ENCODE results near the gene EMP2. TPM values are rescaled to one million over a fixed set of nuclear protein-coding genes. Genes with fewer than 3 reads are reported as not detected.

Gene EMP2
- total and polyA plus RNA-seq, 4 donors, result 18.9 to 143 (median 92.9) TPM

- Histone ChIP-seq H3K9me3 (ENCODE audit: control insufficient read depth, low read length) (no peaks in the 10 kb centered on the region), H3K4me1 (ENCODE audit: control insufficient read depth in 1 of 2, insufficient read depth in 2 of 2, low read length in 2 of 2) (no peaks in the 10 kb centered on the region), H3K27me3 (ENCODE audit: control insufficient read depth in 1 of 2, insufficient read depth in 2 of 2, low read length in 1 of 2) (no peaks in the 10 kb centered on the region), H3K4me3 (ENCODE audit: low read length in 2 of 2) (no peak overlapping the region), H3K36me3 (ENCODE audit: control insufficient read depth in 1 of 2, insufficient read depth in 2 of 2, low read length in 1 of 2) (no peaks in the 10 kb centered on the region), H3K27ac (ENCODE audit: low read depth in 1 of 2, low read length in 2 of 2) (no peak overlapping the region)
- ATAC-seq (ENCODE audit: low FRiP score) (no peak), DNase-seq (no peak)
- WGBS, 2 donors, result 93 to 98% methylated on average over 6 of the region's 6 CpGs
- intact Hi-C loops (cut with DNase I), result no loop called here
Measured at GRCh38 chr16:10620120-10620519, 39.7 kb upstream of the EMP2 start.

GRCh38 chr16:10619271-10619849 is 39.0 kb upstream of the EMP2 start:
- 38 to 49% methylated on average over 24 to 25 of the region's 25 CpGs for WGBS, 2 donors
- intact Hi-C loops (cut with DNase I), result no loop called here

GRCh38 chr16:10618710-10619209 is 38.4 kb upstream of the EMP2 start:
- intact Hi-C loops (cut with DNase I), result no loop called here

More at GRCh38 chr16:10619271-10619849, 39.0 kb upstream of the EMP2 start:
- DNase-seq (no peak), ATAC-seq (ENCODE audit: low FRiP score) (peak; percentile 40)
- Histone ChIP-seq H3K27ac (ENCODE audit: low read depth in 1 of 2, low read length in 2 of 2) (no peak overlapping the region), H3K27me3 (ENCODE audit: control insufficient read depth in 1 of 2, insufficient read depth in 2 of 2, low read length in 1 of 2) (no peaks in the 10 kb centered on the region), H3K4me3 (ENCODE audit: low read length in 2 of 2) (no peak overlapping the region), H3K4me1 (ENCODE audit: control insufficient read depth in 1 of 2, insufficient read depth in 2 of 2, low read length in 2 of 2) (no peaks in the 10 kb centered on the region), H3K36me3 (ENCODE audit: control insufficient read depth in 1 of 2, insufficient read depth in 2 of 2, low read length in 1 of 2) (no peaks in the 10 kb centered on the region), H3K9me3 (ENCODE audit: control insufficient read depth, low read length) (no peaks in the 10 kb centered on the region)

GRCh38 chr16:10617662-10618420 is 37.4 kb upstream of the EMP2 start:
- Histone ChIP-seq H3K4me1 (ENCODE audit: control insufficient read depth in 1 of 2, insufficient read depth in 2 of 2, low read length in 2 of 2) (no peaks in the 10 kb centered on the region), H3K36me3 (ENCODE audit: control insufficient read depth in 1 of 2, insufficient read depth in 2 of 2, low read length in 1 of 2) (no peaks in the 10 kb centered on the region), H3K9me3 (ENCODE audit: control insufficient read depth, low read length) (no peaks in the 10 kb centered on the region), H3K27ac (ENCODE audit: low read depth in 1 of 2, low read length in 2 of 2) (no peak overlapping the region), H3K4me3 (ENCODE audit: low read length in 2 of 2) (no peak overlapping the region), H3K27me3 (ENCODE audit: control insufficient read depth in 1 of 2, insufficient read depth in 2 of 2, low read length in 1 of 2) (no peaks in the 10 kb centered on the region)
- intact Hi-C loops (cut with DNase I), result no loop called here
- 81 to 82% methylated on average over 12 of the region's 12 CpGs for WGBS, 2 donors
- ATAC-seq (ENCODE audit: low FRiP score), result no peak
- DNase-seq, result no peak

More at GRCh38 chr16:10618710-10619209, 38.4 kb upstream of the EMP2 start:
- H3K9me3 ChIP-seq (ENCODE audit: control insufficient read depth, low read length), result no peaks in the 10 kb centered on the region
- H3K4me3 ChIP-seq (ENCODE audit: low read length in 2 of 2), result no peak overlapping the region
- no peaks in the 10 kb centered on the region for H3K27me3 ChIP-seq (ENCODE audit: control insufficient read depth in 1 of 2, insufficient read depth in 2 of 2, low read length in 1 of 2)
- no peaks in the 10 kb centered on the region for H3K4me1 ChIP-seq (ENCODE audit: control insufficient read depth in 1 of 2, insufficient read depth in 2 of 2, low read length in 2 of 2)
- H3K36me3 ChIP-seq (ENCODE audit: control insufficient read depth in 1 of 2, insufficient read depth in 2 of 2, low read length in 1 of 2), result no peaks in the 10 kb centered on the region
- WGBS, 2 donors, result 52 to 58% methylated on average over 12 to 13 of the region's 13 CpGs
- no peak for ATAC-seq (ENCODE audit: low FRiP score)
- H3K27ac ChIP-seq (ENCODE audit: low read depth in 1 of 2, low read length in 2 of 2), result no peak overlapping the region
- no peak for DNase-seq

GRCh38 chr16:10616756-10617640 is 36.6 kb upstream of the EMP2 start:
- ATAC-seq (ENCODE audit: low FRiP score), result peak; percentile 45
- H3K4me3 ChIP-seq (ENCODE audit: low read length in 2 of 2), result no peak overlapping the region
- intact Hi-C loops (cut with DNase I), result no loop called here
- no peaks in the 10 kb centered on the region for H3K27me3 ChIP-seq (ENCODE audit: control insufficient read depth in 1 of 2, insufficient read depth in 2 of 2, low read length in 1 of 2)
- WGBS, 2 donors, result 61 to 64% methylated on average over 14 of the region's 14 CpGs
- H3K9me3 ChIP-seq (ENCODE audit: control insufficient read depth, low read length), result no peaks in the 10 kb centered on the region
- no peaks in the 10 kb centered on the region for H3K4me1 ChIP-seq (ENCODE audit: control insufficient read depth in 1 of 2, insufficient read depth in 2 of 2, low read length in 2 of 2)
- DNase-seq, result peak; percentile 72 to 81
- H3K27ac ChIP-seq (ENCODE audit: low read depth in 1 of 2, low read length in 2 of 2), result no peak overlapping the region
- H3K36me3 ChIP-seq (ENCODE audit: control insufficient read depth in 1 of 2, insufficient read depth in 2 of 2, low read length in 1 of 2), result no peaks in the 10 kb centered on the region

GRCh38 chr16:10616419-10616755 is 36.0 kb upstream of the EMP2 start:
- no peaks in the 10 kb centered on the region for H3K36me3 ChIP-seq (ENCODE audit: control insufficient read depth in 1 of 2, insufficient read depth in 2 of 2, low read length in 1 of 2)
- no peak for DNase-seq
- intact Hi-C loops (cut with DNase I), result no loop called here

GRCh38 chr16:10614685-10615084 is 34.3 kb upstream of the EMP2 start:
- intact Hi-C loops (cut with DNase I), result no loop called here

More at GRCh38 chr16:10616419-10616755, 36.0 kb upstream of the EMP2 start:
- ATAC-seq (ENCODE audit: low FRiP score), result no peak
- H3K4me1 ChIP-seq (ENCODE audit: control insufficient read depth in 1 of 2, insufficient read depth in 2 of 2, low read length in 2 of 2), result no peaks in the 10 kb centered on the region
- H3K9me3 ChIP-seq (ENCODE audit: control insufficient read depth, low read length), result no peaks in the 10 kb centered on the region
- 92 to 93% methylated on average over 6 of the region's 6 CpGs for WGBS, 2 donors
- H3K27ac ChIP-seq (ENCODE audit: low read depth in 1 of 2, low read length in 2 of 2), result no peak overlapping the region
- no peak overlapping the region for H3K4me3 ChIP-seq (ENCODE audit: low read length in 2 of 2)
- no peaks in the 10 kb centered on the region for H3K27me3 ChIP-seq (ENCODE audit: control insufficient read depth in 1 of 2, insufficient read depth in 2 of 2, low read length in 1 of 2)

GRCh38 chr16:10613785-10614485 is 33.5 kb upstream of the EMP2 start:
- no peaks in the 10 kb centered on the region for H3K4me1 ChIP-seq (ENCODE audit: control insufficient read depth in 1 of 2, insufficient read depth in 2 of 2, low read length in 2 of 2)
- no peaks in the 10 kb centered on the region for H3K36me3 ChIP-seq (ENCODE audit: control insufficient read depth in 1 of 2, insufficient read depth in 2 of 2, low read length in 1 of 2)
- no peak for ATAC-seq (ENCODE audit: low FRiP score)
- no peaks in the 10 kb centered on the region for H3K9me3 ChIP-seq (ENCODE audit: control insufficient read depth, low read length)
- H3K27ac ChIP-seq (ENCODE audit: low read depth in 1 of 2, low read length in 2 of 2), result no peak overlapping the region
- 93 to 94% methylated on average over 6 of the region's 6 CpGs for WGBS, 2 donors
- no peak overlapping the region for H3K4me3 ChIP-seq (ENCODE audit: low read length in 2 of 2)
- intact Hi-C loops (cut with DNase I), result no loop called here
- no peak for DNase-seq
- no peaks in the 10 kb centered on the region for H3K27me3 ChIP-seq (ENCODE audit: control insufficient read depth in 1 of 2, insufficient read depth in 2 of 2, low read length in 1 of 2)

More at GRCh38 chr16:10614685-10615084, 34.3 kb upstream of the EMP2 start:
- no peaks in the 10 kb centered on the region for H3K4me1 ChIP-seq (ENCODE audit: control insufficient read depth in 1 of 2, insufficient read depth in 2 of 2, low read length in 2 of 2)
- no peak overlapping the region for H3K27ac ChIP-seq (ENCODE audit: low read depth in 1 of 2, low read length in 2 of 2)
- H3K36me3 ChIP-seq (ENCODE audit: control insufficient read depth in 1 of 2, insufficient read depth in 2 of 2, low read length in 1 of 2), result no peaks in the 10 kb centered on the region
- DNase-seq, result no peak
- no peaks in the 10 kb centered on the region for H3K27me3 ChIP-seq (ENCODE audit: control insufficient read depth in 1 of 2, insufficient read depth in 2 of 2, low read length in 1 of 2)
- H3K4me3 ChIP-seq (ENCODE audit: low read length in 2 of 2), result no peak overlapping the region
- no peak for ATAC-seq (ENCODE audit: low FRiP score)
- no peaks in the 10 kb centered on the region for H3K9me3 ChIP-seq (ENCODE audit: control insufficient read depth, low read length)
